Activated naive CD4-positive, alpha-beta T cell treated with anti-CD3 and anti-CD28 coated beads, Interleukin-2, amount 50 U/mL, for 24 hours (primary cell): ENCODE data around the gene ADCY9.

Experiments
- H3K27ac Mint-ChIP-seq: one replicate; pipeline ENCODE4 v1.8.0; 2021; ENCODE audit warnings: mild to moderate bottlenecking, mixed read lengths
- H3K27me3 Mint-ChIP-seq: one replicate; pipeline ENCODE4 v1.8.0; 2021; ENCODE audit warnings: mixed read lengths
- H3K36me3 Mint-ChIP-seq: one replicate; pipeline ENCODE4 v1.8.0; 2021; ENCODE audit warnings: mixed read lengths
- H3K4me1 Mint-ChIP-seq: one replicate; pipeline ENCODE4 v1.8.0; 2021; ENCODE audit warnings: mixed read lengths
- H3K4me3 Mint-ChIP-seq: one replicate; pipeline ENCODE4 v1.8.0; 2021; ENCODE audit warnings: mild to moderate bottlenecking, mixed read lengths
- H3K9me3 Mint-ChIP-seq: one replicate; pipeline ENCODE4 v1.8.0; 2021; ENCODE audit warnings: mixed read lengths

ADCY9 gene

DNA sequence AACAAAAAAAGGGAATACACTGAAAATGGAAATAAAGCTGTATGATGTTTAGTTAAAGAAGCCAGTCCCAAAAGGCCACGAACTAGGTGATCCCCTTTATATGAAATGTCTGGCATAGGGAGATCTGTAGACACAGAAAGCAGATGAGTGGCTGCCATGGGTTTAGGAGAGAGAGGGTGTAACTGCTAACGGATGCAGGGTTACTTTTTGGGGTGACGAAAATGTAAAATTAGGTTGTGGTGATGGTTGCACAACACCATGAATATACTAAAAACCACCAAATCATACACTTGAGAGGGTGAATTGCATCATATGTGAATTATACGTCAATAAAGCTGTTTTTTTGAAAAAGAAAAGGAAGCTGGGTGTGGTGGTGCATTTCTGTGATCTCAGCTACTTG is 99.6 kb downstream of the ADCY9 start:
- Mint-ChIP-seq H3K27ac (no peak overlapping the region), H3K4me1 (peaks cover 14% of the 10 kb centered on the region)

DNA sequence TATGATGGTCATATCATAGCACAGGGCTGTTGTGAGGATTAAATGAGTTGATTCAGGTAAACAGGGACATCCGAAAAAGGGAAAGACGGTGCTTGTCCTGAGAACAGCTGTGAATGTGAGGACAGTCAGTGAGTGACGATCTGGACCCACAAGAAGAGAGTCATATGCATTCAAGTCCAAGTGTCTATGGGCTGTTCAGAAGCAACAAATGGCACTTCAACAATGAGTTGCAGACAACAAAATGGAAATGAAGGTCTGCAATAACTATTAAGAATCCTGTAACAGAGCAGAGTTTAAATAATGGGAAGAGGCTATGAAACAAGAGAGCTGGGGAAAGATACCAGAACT is 100.3 kb downstream of the ADCY9 start:
- no peaks in the 10 kb centered on the region for H3K9me3 Mint-ChIP-seq
- H3K4me3 Mint-ChIP-seq: no peak overlapping the region
- H3K27me3 Mint-ChIP-seq: no peaks in the 10 kb centered on the region
- no peak overlapping the region for H3K27ac Mint-ChIP-seq
- H3K4me1 Mint-ChIP-seq: peaks cover 14% of the 10 kb centered on the region
- no peaks in the 10 kb centered on the region for H3K36me3 Mint-ChIP-seq

More for the DNA sequence above, 99.6 kb downstream of the ADCY9 start:
- H3K27me3 Mint-ChIP-seq: no peaks in the 10 kb centered on the region
- H3K9me3 Mint-ChIP-seq: no peaks in the 10 kb centered on the region
- H3K4me3 Mint-ChIP-seq: no peak overlapping the region
- no peaks in the 10 kb centered on the region for H3K36me3 Mint-ChIP-seq

DNA sequence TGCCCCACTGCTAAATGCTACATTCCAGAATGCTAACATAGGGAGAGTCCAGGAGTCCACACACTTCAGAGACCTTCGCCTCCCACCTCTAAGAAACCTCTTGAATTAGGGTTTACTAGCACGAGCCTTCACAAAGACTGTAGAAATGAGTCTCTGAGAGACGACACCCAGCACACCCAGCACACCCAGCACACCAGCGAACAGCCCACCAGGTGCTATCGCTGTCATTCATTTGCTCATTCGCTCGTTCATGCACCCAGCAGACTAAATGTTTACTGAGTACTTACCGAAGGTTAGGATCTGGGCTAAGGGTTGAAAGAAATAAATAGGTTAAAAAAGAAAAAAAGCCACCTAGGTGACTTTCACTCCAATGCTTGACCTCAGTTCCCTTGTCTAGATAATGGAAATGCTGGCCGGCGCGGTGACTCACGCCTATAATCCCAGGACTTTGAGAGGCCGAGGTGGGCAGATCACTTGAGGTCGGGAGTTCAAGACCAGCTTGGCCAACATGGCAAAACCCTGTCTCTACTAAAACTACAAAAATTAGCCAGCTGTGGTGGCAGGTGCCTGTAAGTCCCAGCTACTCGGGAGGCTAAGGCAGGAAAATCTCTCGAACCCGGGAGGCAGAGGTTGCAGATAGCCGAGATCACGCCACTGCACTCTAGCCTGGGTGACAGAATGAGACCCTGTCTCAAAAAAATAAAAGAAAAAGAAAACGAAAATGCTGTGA is 100.8 kb downstream of the ADCY9 start:
- H3K9me3 Mint-ChIP-seq: no peaks in the 10 kb centered on the region
- no peak overlapping the region for H3K27ac Mint-ChIP-seq
- H3K36me3 Mint-ChIP-seq: no peaks in the 10 kb centered on the region
- no peak overlapping the region for H3K4me3 Mint-ChIP-seq
- H3K4me1 Mint-ChIP-seq: peaks cover 14% of the 10 kb centered on the region
- no peaks in the 10 kb centered on the region for H3K27me3 Mint-ChIP-seq

DNA sequence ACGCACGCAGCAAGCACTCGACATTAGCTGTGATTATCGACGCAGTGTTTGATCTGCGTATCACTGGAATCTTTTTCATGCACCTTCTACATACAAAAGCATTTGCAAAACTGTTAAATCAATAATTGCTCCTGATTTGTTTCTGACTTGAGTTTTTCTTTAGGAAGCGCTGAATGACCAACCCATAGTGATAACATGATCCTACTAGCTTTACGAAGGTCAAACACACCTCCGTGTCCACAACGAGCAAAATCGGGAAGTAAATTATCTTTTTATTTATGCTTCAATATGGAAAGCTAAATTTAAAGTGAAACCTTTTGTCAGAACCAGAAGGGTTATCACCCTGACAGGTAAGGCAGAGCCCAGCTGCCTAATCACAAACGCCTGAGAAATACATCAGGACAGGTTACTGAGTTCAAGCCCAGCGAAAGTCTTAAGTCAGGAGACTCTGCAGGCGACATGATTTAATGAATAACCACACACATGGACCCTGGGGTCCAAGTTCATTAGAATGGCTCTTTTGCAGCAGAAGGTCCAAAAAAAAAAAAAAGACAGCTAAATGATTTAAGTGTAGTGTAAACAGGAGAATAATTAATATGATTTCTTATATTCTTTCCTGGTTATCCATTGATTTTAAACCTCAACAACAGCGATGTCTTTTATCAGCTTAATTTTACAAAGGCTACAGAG is 104.2 kb downstream of the ADCY9 start:
- Mint-ChIP-seq H3K4me3 (no peak overlapping the region), H3K4me1 (peaks cover 8% of the 10 kb centered on the region), H3K27ac (no peak overlapping the region), H3K36me3 (no peaks in the 10 kb centered on the region), H3K9me3 (no peaks in the 10 kb centered on the region), H3K27me3 (no peaks in the 10 kb centered on the region)

DNA sequence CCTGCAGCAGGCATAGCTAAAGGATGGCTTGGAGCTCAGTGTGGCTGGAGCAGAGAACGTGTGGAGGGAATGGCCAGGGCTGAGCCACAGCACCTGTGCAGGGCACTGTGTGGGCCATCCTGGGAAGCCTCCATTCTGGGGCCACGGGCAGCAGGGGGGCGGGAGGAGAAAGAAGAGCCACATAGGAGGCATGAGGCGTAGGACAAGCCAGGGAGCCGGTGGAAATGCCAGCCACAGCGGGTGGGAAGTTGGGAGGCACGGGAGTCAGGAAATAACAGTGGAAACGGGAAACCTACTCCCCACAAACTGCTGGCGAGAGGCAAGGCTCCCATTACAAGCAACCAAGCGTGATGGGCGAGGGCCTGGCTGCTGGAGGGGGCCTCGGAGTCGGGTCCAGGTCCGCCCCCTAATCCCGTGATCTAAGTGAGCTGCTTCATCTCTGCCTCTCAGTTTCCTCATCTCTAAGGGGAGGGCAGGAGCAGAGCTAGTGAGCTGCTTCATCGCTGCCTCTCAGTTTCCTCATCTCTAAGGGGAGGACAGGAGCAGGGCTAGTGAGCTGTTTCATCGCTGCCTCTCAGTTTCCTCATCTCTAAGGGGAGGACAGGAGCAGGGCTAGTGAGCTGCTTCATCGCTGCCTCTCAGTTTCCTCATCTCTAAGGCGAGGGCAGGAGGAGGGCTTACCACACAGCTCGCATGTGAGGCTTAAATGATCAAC is 104.9 kb downstream of the ADCY9 start:
- Mint-ChIP-seq H3K27me3 (no peaks in the 10 kb centered on the region), H3K4me3 (no peak overlapping the region), H3K9me3 (no peaks in the 10 kb centered on the region), H3K4me1 (peaks cover 4% of the 10 kb centered on the region), H3K36me3 (no peaks in the 10 kb centered on the region), H3K27ac (no peak overlapping the region)

DNA sequence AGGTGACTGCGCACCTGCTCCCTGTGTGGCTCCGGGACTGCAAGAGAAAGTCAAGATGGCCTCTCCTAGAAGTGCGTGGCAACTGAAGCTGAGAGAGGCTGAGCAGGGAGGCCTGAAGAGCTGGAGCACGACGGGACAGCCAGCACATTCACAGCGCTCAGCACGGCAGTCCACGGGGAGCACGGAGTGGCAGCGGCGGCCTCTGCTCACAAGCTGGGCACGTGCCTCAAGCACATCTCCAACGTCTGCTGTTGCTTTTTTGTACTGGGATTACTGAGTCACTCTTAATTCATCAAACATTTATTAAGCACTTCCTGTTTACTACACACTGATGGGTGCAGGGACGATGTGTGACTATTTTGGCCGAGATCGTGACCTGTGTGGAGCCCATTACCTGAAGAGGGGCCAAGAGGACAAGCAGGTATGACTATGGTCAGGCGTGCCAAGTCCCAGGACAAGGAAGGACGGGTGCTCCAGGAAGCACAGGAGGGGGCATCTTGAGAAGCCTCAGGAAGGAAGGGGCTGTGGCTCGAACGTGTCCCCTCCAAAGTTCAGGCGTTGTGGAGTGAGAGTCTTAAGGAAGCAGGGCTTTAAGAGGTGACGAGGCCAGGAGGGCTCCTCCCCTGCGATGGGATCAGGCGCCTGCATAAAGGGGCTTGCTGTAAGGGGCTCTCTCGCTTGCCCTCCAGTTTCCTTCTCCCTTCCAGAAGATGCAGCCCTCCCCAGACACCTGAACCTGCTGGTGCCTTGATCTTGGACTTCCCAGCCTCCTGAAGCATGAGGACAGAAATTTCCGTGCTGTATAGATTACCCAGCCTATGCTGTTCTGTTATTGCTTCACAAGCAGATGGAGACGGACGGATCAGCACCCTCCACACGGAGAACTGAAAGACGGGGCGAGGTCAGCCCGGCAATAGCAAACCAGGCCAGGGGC is 105.8 kb downstream of the ADCY9 start:
- no peaks in the 10 kb centered on the region for H3K9me3 Mint-ChIP-seq
- H3K36me3 Mint-ChIP-seq: no peaks in the 10 kb centered on the region

DNA sequence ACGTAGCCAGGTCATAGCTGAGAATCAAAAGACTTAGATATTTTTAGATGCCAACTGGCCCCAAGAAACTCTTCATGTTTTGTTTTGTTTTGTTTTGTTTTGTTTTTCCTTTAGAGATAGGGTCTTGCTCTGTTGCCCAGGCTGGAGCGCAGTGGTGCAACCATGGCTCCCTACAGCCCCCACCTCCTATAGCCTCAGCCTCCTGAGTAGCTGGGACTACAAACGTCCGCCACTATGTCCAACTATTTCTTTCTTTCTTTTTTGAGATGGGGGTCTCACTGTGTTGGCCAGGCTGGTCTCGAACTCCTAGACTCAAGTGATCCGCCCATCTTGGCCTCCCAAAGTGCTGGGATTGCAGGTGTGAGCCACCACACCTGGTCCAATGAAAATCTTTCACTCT is 107.1 kb downstream of the ADCY9 start:
- Mint-ChIP-seq H3K36me3 (no peaks in the 10 kb centered on the region), H3K4me3 (no peak overlapping the region), H3K9me3 (no peaks in the 10 kb centered on the region), H3K27ac (no peak overlapping the region), H3K27me3 (no peaks in the 10 kb centered on the region), H3K4me1 (no peaks in the 10 kb centered on the region)

More for the DNA sequence above, 105.8 kb downstream of the ADCY9 start:
- Mint-ChIP-seq H3K27ac (no peak overlapping the region), H3K4me3 (no peak overlapping the region), H3K4me1 (no peaks in the 10 kb centered on the region), H3K27me3 (no peaks in the 10 kb centered on the region)

DNA sequence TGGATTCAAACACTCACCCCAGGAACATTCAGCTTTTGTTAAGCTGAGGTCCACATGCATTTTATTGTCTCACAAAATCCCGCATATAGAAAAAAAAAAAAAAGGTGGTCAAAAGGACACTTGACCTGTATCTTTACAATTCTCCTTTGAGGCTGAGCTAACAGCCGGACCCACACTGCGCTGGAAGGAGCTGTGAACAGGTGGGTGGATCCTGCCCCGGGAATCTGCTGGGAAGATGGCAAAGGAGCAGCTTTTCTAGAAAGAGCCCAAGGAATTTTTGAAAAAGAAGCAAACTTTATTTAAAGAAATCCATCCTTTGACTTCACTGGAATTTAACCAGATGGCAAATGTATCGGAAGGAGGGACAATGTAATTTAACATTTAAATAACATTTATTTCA is 108.1 kb downstream of the ADCY9 start:
- H3K27ac Mint-ChIP-seq: no peak overlapping the region
- H3K27me3 Mint-ChIP-seq: no peaks in the 10 kb centered on the region
- no peaks in the 10 kb centered on the region for H3K9me3 Mint-ChIP-seq

DNA sequence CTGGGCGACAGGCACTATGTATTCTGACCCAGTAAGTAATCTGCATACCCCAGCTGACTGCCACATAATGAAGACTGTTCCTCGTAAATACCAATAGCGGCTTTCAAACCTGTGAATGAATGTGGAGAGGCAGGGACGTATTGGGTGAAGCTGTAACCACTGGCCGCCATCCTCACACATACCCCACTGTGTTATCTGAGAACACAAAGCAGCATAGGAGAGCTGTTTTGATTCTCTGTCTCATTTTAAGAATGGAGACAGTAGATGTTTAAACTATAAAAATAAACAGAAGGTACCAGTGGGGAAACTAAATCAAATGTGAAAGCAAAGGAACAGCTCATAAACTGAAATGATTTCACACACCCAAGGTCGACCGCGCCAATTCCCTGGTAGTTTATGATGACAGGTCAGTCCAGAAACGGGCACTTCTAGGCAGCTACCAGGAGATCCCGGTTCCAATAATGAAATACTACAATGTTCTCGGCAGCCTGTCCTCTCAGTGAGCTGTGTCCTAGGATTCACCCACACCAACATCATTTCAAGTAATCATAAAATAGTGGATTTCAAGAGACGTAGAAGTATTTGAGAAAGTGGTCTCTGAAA is 109.7 kb downstream of the ADCY9 start:
- H3K4me3 Mint-ChIP-seq: no peak overlapping the region
- H3K36me3 Mint-ChIP-seq: no peaks in the 10 kb centered on the region
- H3K27ac Mint-ChIP-seq: no peak overlapping the region
- no peaks in the 10 kb centered on the region for H3K4me1 Mint-ChIP-seq
- H3K27me3 Mint-ChIP-seq: no peaks in the 10 kb centered on the region
- H3K9me3 Mint-ChIP-seq: no peaks in the 10 kb centered on the region

More for the DNA sequence above, 108.1 kb downstream of the ADCY9 start:
- Mint-ChIP-seq H3K4me1 (no peaks in the 10 kb centered on the region), H3K4me3 (no peak overlapping the region), H3K36me3 (no peaks in the 10 kb centered on the region)

DNA sequence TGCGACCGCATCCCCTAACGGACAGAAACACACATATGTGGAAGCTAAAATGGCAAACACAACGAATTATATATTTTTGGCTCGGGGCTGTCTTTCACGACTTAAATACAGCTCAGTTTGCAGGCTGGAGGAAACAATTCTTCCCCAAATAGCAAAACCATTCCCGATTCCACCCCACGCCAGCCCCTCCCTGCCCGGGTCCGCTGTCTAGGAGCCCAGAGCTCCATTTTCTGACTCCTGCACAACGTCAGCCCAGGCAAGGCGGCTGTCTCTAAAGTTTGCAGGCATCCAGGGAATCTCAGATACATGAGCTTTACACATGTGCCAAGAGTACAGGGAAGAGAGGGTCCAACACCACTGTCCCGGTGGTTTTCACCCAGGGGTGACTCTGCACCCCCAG is 110.5 kb downstream of the ADCY9 start:
- Mint-ChIP-seq H3K4me3 (no peak overlapping the region), H3K9me3 (no peaks in the 10 kb centered on the region), H3K4me1 (no peaks in the 10 kb centered on the region), H3K27ac (no peak overlapping the region), H3K27me3 (no peaks in the 10 kb centered on the region), H3K36me3 (no peaks in the 10 kb centered on the region)

DNA sequence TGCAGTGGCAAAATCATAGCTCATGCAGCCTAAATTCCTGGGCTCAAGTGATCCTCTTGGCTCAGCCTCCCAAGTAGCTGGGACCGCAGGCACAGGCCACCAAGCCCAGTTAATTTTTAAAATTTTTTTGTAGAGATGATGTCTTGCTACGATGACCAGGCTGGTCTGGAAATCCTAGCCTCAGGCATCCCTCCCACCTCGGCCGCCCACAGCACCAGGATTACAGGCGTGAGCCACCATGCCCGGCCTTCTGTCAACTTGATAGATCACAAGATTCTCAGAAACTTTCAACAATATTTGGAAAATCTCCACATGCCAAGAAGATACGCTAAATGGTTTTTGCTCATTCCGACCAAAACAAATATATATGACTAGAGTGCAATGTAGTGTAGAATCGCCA is 111.0 kb downstream of the ADCY9 start:
- H3K27ac Mint-ChIP-seq: no peak overlapping the region

DNA sequence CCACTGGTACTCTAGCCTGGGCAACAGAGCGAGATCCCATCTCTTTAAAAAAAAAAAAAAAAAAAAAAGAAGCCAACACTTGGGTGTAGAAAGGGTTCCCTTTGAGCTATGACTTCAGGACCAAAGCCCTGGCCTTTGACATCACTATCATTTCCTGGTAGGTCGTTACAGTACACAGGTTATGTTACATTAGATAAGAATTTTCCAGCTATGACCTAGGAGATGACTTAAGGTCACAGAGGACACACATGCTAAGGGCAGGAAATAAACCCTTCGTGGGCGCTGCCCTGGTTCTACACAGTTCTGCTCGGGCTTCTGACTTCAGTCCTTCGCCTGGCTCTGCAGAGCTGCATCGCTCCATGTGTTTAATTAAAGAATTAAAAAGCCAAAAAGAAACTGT is 112.0 kb downstream of the ADCY9 start:
- Mint-ChIP-seq H3K27ac (peak overlapping the region; percentile 25), H3K4me3 (no peak overlapping the region), H3K36me3 (no peaks in the 10 kb centered on the region), H3K27me3 (no peaks in the 10 kb centered on the region), H3K9me3 (no peaks in the 10 kb centered on the region), H3K4me1 (peaks cover 13% of the 10 kb centered on the region)

More for the DNA sequence above, 111.0 kb downstream of the ADCY9 start:
- H3K4me3 Mint-ChIP-seq: no peak overlapping the region
- no peaks in the 10 kb centered on the region for H3K27me3 Mint-ChIP-seq
- H3K9me3 Mint-ChIP-seq: no peaks in the 10 kb centered on the region
- no peaks in the 10 kb centered on the region for H3K36me3 Mint-ChIP-seq
- H3K4me1 Mint-ChIP-seq: peaks cover 4% of the 10 kb centered on the region

DNA sequence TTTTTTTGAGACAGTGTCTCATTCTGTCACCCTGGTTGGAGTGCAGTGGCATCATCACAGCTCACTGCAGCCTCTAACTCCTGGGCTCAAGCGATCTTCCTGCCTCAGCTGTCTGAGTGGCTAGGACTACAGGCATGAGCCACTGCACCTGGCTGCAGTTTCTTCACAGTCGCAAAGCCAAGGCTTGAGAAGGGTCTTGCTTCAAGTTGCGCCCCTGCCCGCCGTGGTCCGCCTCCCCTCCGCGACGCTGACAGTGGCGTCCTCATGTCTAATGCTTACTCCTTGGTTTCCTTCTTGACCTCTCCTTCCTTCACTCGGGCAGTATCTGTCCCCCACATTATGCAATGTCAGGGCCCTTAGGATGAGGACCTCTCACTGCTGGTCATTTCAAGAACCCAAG is 112.7 kb downstream of the ADCY9 start:
- peaks cover 13% of the 10 kb centered on the region for H3K4me1 Mint-ChIP-seq
- H3K9me3 Mint-ChIP-seq: no peaks in the 10 kb centered on the region
- no peak overlapping the region for H3K4me3 Mint-ChIP-seq
- H3K36me3 Mint-ChIP-seq: no peaks in the 10 kb centered on the region
- no peak overlapping the region for H3K27ac Mint-ChIP-seq
- no peaks in the 10 kb centered on the region for H3K27me3 Mint-ChIP-seq

DNA sequence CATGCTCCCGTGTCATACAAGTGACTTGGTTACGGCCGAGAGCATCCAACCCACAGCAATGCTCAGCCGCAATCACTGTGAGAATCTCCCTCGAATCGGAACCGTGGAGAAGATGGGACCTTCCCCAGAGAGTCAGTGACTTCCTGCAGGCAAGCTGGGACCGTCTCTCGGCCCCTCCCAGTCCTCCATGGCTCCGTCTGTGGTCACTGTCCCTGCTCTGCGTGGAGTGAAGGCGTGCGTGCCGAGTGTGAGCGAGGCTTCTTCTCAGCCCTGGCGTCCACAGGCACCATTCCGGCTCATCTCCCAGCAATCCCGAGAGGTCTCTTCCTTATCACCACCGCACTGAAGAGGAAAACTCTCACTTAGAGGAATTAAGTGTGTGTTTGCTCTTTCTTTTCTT is 113.1 kb downstream of the ADCY9 start:
- no peaks in the 10 kb centered on the region for H3K36me3 Mint-ChIP-seq
- peaks cover 13% of the 10 kb centered on the region for H3K4me1 Mint-ChIP-seq
- no peaks in the 10 kb centered on the region for H3K27me3 Mint-ChIP-seq
- H3K4me3 Mint-ChIP-seq: no peak overlapping the region
- H3K9me3 Mint-ChIP-seq: no peaks in the 10 kb centered on the region
- no peak overlapping the region for H3K27ac Mint-ChIP-seq

DNA sequence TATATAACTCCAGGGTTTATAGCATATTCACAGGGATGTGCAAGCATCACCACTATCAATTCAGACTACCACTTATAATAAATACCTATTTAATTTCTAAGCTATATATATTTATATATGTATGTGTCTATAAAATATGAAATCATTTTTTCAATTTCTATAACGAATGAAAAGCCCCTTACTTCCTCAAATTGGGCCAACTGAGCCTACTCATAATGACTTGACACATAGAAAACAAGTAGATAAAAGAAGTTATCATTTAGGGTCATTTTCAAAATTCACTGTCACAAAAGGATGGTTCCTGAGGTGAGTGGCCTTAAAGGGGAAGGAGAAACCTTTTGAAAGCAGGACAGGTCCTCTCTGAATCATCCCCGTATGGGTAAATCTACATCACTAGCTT is 114.1 kb downstream of the ADCY9 start:
- H3K4me3 Mint-ChIP-seq: no peak overlapping the region
- H3K27ac Mint-ChIP-seq: no peak overlapping the region
- H3K36me3 Mint-ChIP-seq: no peaks in the 10 kb centered on the region
- H3K27me3 Mint-ChIP-seq: no peaks in the 10 kb centered on the region
- H3K9me3 Mint-ChIP-seq: no peaks in the 10 kb centered on the region
- H3K4me1 Mint-ChIP-seq: peaks cover 13% of the 10 kb centered on the region
